Gastrocnemius medialis (tissue), 4 donors: ENCODE measurements around the gene PRDX3. TPM values are rescaled to one million over a fixed set of nuclear protein-coding genes. Genes with fewer than 3 reads are reported as not detected.
"Not testable (repeated sequence)": the region's sequence is repeated elsewhere in the genome, so short reads cannot be mapped to it uniquely, and the experiment has no call there.

ENCODE experiments used
- ATAC-seq, 2 donors: fragments of 150-250 bp; one replicate each; pipeline ENCODE4 v1.9.1; 2016
- DNase-seq, 2 donors: peaks; one replicate each; pipeline ENCODE4 v3.0.0-alpha.2; 2019
- H3K27ac ChIP-seq, 4 donors: fragments of 200-600 bp; sonication (generic); 1 replicate in 1 of 4; 2 replicates in 3 of 4; pipeline ENCODE4 v1.5.1; 2016 to 2018; ENCODE audit warnings: mild to moderate bottlenecking in 2 of 4, moderate library complexity in 1 of 4
- H3K27me3 ChIP-seq, 3 donors: fragments of 200-600 bp; sonication (generic) in 2 of 3; 1 replicate in 1 of 3; 2 replicates in 2 of 3; pipeline versions ENCODE4 v1.5.1 to v1.6.0; 2016 to 2019; ENCODE audit warnings: mild to moderate bottlenecking in 1 of 3, moderate library complexity in 1 of 3
- H3K36me3 ChIP-seq, 2 donors: fragments of 200-600 bp; sonication (generic) in 1 of 2; one replicate each; pipeline ENCODE4 v1.5.1; 2017 to 2018
- H3K4me1 ChIP-seq, 2 donors: fragments of 200-600 bp; sonication (generic) in 1 of 2; one replicate each; pipeline ENCODE4 v1.5.1; 2016 to 2017; ENCODE audit warnings: mild to moderate bottlenecking in 2 of 2
- H3K4me3 ChIP-seq, 4 donors: fragments of 200-600 bp; sonication (generic) in 3 of 4; 1 replicate in 1 of 4; 2 replicates in 3 of 4; pipeline ENCODE4 v1.5.1; 2016 to 2019; ENCODE audit warnings: mild to moderate bottlenecking in 2 of 4
- H3K9me3 ChIP-seq, 3 donors: fragments of 200-600 bp; sonication (generic) in 2 of 3; 1 replicate in 1 of 3; 2 replicates in 2 of 3; pipeline ENCODE4 v1.5.1; 2016 to 2019
- CTCF ChIP-seq, 5 experiments: fragments of 450-650 bp in 3 of 5; fragments of 200-600 bp in 2 of 5; sonication (generic) in 2 of 5; IDR thresholded peaks in 4 of 5; conservative IDR thresholded peaks in 1 of 5; 1 replicate in 4 of 5; 2 replicates in 1 of 5; pipeline ENCODE4 v1.5.1; 2016 to 2019; ENCODE audit warnings: antibody characterized with exemption in 5 of 5, mild to moderate bottlenecking in 3 of 5, moderate library complexity in 3 of 5
- POLR2A ChIP-seq, 2 donors: fragments of 450-650 bp; IDR thresholded peaks; one replicate each; pipeline ENCODE4 v1.6.1; 2017; ENCODE audit warnings: antibody characterized with exemption in 2 of 2, mild to moderate bottlenecking in 2 of 2, moderate library complexity in 2 of 2
- in situ Hi-C, 4 donors: fragments of 200-750 bp; cut with MboI; loops; one replicate each; pipeline versions ENCODE4 v1.15.0 to v1.8.0; 2017; ENCODE audit warnings: low sequenced_read_pairs in 4 of 4
- intact Hi-C: fragments of 100-400 bp; cut with DNase I; formaldehyde crosslinking; loops from one replicate; pipeline ENCODE4 v1.15.1; 2023; ENCODE audit warnings: low total_unique reads
- total RNA-seq, 4 donors: library from RNA; depleted of rRNA; stranded (reverse); fragments of >200 nt; gene quantifications; one replicate each; pipeline versions ENCODE4 v1.1.0 to v1.2.3, GENCODE V29; 2016

Gene PRDX3
- total RNA-seq, 4 donors from 2014 or later = 227 to 342 (median 250) TPM

DNA sequence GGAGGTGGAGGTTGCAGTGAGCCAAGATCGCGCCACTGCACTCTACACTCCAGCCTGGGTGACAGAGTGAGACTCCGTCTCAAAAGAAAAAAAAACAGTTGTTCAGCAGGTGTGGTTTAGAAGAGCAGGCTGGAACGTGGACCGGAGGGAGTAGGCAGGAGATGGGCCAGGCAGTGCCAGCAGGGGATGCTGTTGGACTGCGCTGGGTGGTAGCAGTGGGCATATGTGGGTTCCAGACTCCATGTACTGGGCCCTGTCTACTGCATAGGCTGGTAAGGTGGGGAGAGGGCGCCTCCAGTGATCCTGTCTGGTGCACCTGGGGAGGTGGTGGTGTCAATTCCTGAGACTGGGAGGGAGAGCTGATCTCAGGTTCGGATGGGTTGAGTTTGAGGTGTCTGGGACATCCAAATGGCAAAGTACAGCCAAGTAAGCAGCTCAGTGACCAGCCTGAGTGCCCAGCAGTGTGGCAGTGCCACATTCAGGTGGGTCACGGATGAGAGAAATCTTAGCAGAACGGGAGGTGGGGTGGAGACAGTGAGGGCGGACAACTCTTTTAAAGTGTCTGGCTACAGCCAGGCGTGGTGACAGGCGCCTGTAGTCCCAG is 39.0 kb downstream of the PRDX3 start:
- in situ Hi-C loops (no loop called here), intact Hi-C loops (no loop called here)
- Histone ChIP-seq H3K4me3 (no peak overlapping the region), H3K27me3 (no peaks in the 10 kb centered on the region), H3K36me3 (peaks cover 0 to 16% of the 10 kb centered on the region in 2 donors), H3K27ac (no peak overlapping the region), H3K9me3 (no peaks in the 10 kb centered on the region), H3K4me1 (no peaks in the 10 kb centered on the region)
- DNase-seq = no peak
- no peak for TF ChIP-seq POLR2A (IDR thresholded peaks at IDR 0.05)
- peak; percentile 15 to 58 (median 26) for TF ChIP-seq CTCF (IDR thresholded peaks at IDR 0.05 in 4 of 5, conservative IDR thresholded peaks at IDR 0.05 in 1 of 5)
- ATAC-seq = peak; percentile 21 to 45

GRCh38 chr10:119138346-119139306 is 40.0 kb downstream of the PRDX3 start:
- H3K27ac ChIP-seq = no peak overlapping the region
- intact Hi-C loops (no loop called here), in situ Hi-C loops (no loop called here)
- H3K27me3 ChIP-seq = no peaks in the 10 kb centered on the region
- H3K4me1 ChIP-seq = no peaks in the 10 kb centered on the region
- DNase-seq = no peak
- H3K36me3 ChIP-seq = peaks cover 0 to 20% of the 10 kb centered on the region in 2 donors
- no peaks in the 10 kb centered on the region for H3K9me3 ChIP-seq
- H3K4me3 ChIP-seq = no peak overlapping the region
- no peak for ATAC-seq
- TF ChIP-seq POLR2A (IDR thresholded peaks at IDR 0.05) = no peak
- TF ChIP-seq CTCF (IDR thresholded peaks at IDR 0.05 in 4 of 5, conservative IDR thresholded peaks at IDR 0.05 in 1 of 5) = no peak

DNA sequence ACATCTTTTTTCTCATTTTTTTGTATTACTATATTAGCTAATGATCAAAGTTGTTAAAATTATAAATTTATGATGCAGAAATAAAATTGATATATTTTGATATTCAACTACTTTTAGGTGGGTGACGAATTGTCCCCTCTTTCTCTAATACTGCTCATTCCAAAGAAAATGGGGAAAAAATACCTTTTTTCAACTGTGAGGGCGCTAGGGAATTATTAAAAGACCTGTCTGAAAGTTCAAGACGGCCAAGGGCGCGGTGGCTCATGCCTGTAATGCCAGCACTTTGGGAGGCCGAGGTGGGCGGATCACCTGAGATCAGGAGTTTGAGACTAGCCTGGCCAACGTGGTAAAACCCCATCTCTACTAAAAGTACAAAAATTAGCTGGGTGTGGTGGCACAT is 40.7 kb downstream of the PRDX3 start:
- intact Hi-C loops = not testable (repeated sequence)

DNA sequence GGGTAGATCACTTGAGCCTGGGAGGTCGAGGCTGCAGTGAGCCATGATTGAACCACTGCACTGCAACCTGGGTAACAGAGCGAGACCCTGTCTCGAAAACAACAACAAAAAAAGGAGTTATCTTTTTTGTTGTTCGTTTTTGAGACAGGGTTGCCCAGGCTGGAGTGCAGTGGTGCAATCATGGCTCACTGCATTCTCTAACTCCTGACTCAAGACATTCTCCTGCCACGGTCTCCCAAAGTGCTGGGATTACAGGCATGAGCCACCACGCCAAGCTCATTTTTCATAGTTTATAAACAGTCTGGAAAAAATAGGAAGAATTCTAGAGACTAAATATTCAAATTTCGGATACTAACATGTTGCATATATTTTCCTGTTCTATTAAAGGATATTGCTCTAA is 42.5 kb downstream of the PRDX3 start:
- no peak overlapping the region for H3K4me3 ChIP-seq
- DNase-seq = peak in 1 of 2 donors; percentile 8
- ATAC-seq = no peak
- H3K27ac ChIP-seq = peak overlapping the region in 1 of 4 donors; percentile 53
- peaks cover 0 to 6% of the 10 kb centered on the region in 2 donors for H3K4me1 ChIP-seq
- peaks cover 0 to 18% of the 10 kb centered on the region in 2 donors for H3K36me3 ChIP-seq
- in situ Hi-C loops = no loop called here
- no peaks in the 10 kb centered on the region for H3K9me3 ChIP-seq
- H3K27me3 ChIP-seq = no peaks in the 10 kb centered on the region
- intact Hi-C loops = no loop called here
- TF ChIP-seq CTCF (IDR thresholded peaks at IDR 0.05 in 4 of 5, conservative IDR thresholded peaks at IDR 0.05 in 1 of 5) = no peak
- no peak for TF ChIP-seq POLR2A (IDR thresholded peaks at IDR 0.05)

More for the DNA sequence above, 40.7 kb downstream of the PRDX3 start:
- H3K4me1 ChIP-seq, H3K4me3 ChIP-seq, H3K27me3 ChIP-seq, H3K27ac ChIP-seq, H3K9me3 ChIP-seq, DNase-seq, in situ Hi-C loops, ATAC-seq: not testable (repeated sequence)
- peaks cover 0 to 27% of the 10 kb centered on the region in 2 donors for H3K36me3 ChIP-seq

GRCh38 chr10:119135513-119135881 is 43.1 kb downstream of the PRDX3 start:
- no peak for ATAC-seq
- H3K36me3 ChIP-seq = peaks cover 0 to 15% of the 10 kb centered on the region in 2 donors
- H3K27ac ChIP-seq = peak overlapping the region in 3 of 4 donors; percentile 33 to 53 (median 42)

More at GRCh38 chr10:119135513-119135881, 43.1 kb downstream of the PRDX3 start:
- Histone ChIP-seq H3K9me3 (no peaks in the 10 kb centered on the region), H3K4me3 (no peak overlapping the region), H3K4me1 (peaks cover 0 to 6% of the 10 kb centered on the region in 2 donors), H3K27me3 (no peaks in the 10 kb centered on the region)
- peak in 1 of 2 donors; percentile 21 for DNase-seq
- in situ Hi-C loops (no loop called here), intact Hi-C loops (no loop called here)
- TF ChIP-seq CTCF (IDR thresholded peaks at IDR 0.05 in 4 of 5, conservative IDR thresholded peaks at IDR 0.05 in 1 of 5) (no peak), POLR2A (IDR thresholded peaks at IDR 0.05) (no peak)
